Loucy (cell line): ENCODE results near the gene OSTM1.

ENCODE experiments used
- CTCF ChIP-seq: fragments of 200-600 bp; sonication (generic); conservative IDR thresholded peaks from 2 replicates; pipeline ENCODE4 v1.5.1; 2014; ENCODE audit warnings: mild to moderate bottlenecking, antibody characterized with exemption, low read length
- EZH2phosphoT487 ChIP-seq: fragments of 200-600 bp; IDR thresholded peaks from 2 replicates; pipeline ENCODE4 v1.6.1; 2018; ENCODE audit warnings: antibody characterized with exemption, mild to moderate bottlenecking, moderate library complexity, borderline replicate concordance

DNA sequence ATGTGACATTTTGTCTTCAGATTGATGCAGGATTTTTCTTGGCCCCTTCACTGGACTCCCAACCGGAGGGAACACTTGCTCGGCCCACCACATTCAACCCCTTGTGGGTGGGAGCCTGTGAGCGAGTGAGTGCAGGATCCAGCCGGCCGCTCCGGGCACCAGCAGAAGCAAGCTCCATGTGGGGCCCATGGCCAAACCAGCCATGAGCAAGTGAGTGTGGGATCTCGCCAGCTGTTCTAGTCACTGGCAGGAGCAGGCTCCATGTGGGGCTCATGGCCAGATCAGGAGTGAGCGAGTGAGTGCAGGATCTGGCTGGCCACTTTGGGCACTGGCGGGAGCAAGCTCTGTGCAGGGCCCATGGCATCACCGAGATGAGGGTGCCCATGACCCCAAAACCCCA lies 42.6 kb downstream of the OSTM1 start:
- no peak for TF ChIP-seq CTCF
- no peak for TF ChIP-seq EZH2phosphoT487
